Upper lobe of right lung (tissue), 1 donor: Measurements from ENCODE around the gene NKAPD1. TPM values are rescaled to one million over a fixed set of nuclear protein-coding genes. Genes with fewer than 3 reads are reported as not detected.

Source experiments
- ATAC-seq: fragments of 200-7000 bp; cut with Tn5 transposase; one replicate; pipeline ENCODE4 v1.9.1; 2020; ENCODE audit warnings: mild to moderate bottlenecking, moderate library complexity
- DNase-seq: peaks from one replicate; pipeline ENCODE4 v3.0.0-alpha.2; 2020
- H3K27ac ChIP-seq: fragments of 200-600 bp; one replicate; pipeline ENCODE4 v1.8.0; 2022
- H3K27me3 ChIP-seq: fragments of 200-600 bp; one replicate; pipeline ENCODE4 v1.8.0; 2022; ENCODE audit warnings: mild to moderate bottlenecking
- H3K36me3 ChIP-seq: fragments of 200-600 bp; one replicate; pipeline ENCODE4 v1.8.0; 2022
- H3K4me1 ChIP-seq: fragments of 200-600 bp; one replicate; pipeline ENCODE4 v1.8.0; 2022
- H3K4me3 ChIP-seq: fragments of 200-600 bp; one replicate; pipeline ENCODE4 v1.8.0; 2022; ENCODE audit warnings: mild to moderate bottlenecking
- H3K9me3 ChIP-seq: fragments of 200-600 bp; one replicate; pipeline ENCODE4 v1.8.0; 2022
- intact Hi-C: fragments of 100-400 bp; cut with DNase I; formaldehyde crosslinking; loops from one replicate; pipeline ENCODE4 v1.11.0; 2022
- total RNA-seq: library from RNA; stranded (reverse); fragmentation: NEBNext Ultra II Directional; extraction: Animal tissue kit (Norgen Biotek cat#: 25700); gene quantifications from one replicate; pipeline ENCODE4 v1.2.1, GENCODE V29; 2021
- TF ChIP-seq, protein P1 (sequence below): fragments of 200-600 bp; IDR thresholded peaks from one replicate; pipeline ENCODE4 v1.8.0; 2022; ENCODE audit warnings: antibody characterized with exemption
- donor health status: DM: no; HTN: yes; CAD: no; lungs with severe emphysema.

The NKAPD1 gene
- total RNA-seq, 1 donor from 2014 or later: 18.9 TPM

DNA sequence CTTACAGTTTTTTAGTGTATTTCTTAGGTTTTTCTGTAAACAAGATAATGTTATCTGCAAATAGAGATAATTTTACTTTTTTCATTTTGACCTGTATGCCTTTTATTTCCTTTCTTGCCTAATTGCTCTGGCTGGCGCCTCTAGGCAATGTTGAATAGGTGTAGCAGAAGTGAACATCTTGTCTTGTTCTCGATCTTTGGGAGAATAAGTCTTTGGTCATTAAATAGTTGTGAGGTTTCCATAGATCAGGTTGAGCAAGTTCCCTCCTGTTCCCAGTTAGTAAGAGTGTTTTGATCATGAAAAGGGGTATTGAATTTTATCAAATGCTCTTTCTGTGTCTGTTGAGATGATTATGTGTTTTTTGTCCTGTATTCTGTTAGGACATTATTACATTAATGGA, 24.3 kb upstream of the NKAPD1 start:
- Histone ChIP-seq H3K27ac (no peak overlapping the region), H3K9me3 (no peaks in the 10 kb centered on the region), H3K4me1 (no peaks in the 10 kb centered on the region), H3K27me3 (no peaks in the 10 kb centered on the region), H3K36me3 (peaks cover 86% of the 10 kb centered on the region), H3K4me3 (no peak overlapping the region)
- TF ChIP-seq, protein P1, sequence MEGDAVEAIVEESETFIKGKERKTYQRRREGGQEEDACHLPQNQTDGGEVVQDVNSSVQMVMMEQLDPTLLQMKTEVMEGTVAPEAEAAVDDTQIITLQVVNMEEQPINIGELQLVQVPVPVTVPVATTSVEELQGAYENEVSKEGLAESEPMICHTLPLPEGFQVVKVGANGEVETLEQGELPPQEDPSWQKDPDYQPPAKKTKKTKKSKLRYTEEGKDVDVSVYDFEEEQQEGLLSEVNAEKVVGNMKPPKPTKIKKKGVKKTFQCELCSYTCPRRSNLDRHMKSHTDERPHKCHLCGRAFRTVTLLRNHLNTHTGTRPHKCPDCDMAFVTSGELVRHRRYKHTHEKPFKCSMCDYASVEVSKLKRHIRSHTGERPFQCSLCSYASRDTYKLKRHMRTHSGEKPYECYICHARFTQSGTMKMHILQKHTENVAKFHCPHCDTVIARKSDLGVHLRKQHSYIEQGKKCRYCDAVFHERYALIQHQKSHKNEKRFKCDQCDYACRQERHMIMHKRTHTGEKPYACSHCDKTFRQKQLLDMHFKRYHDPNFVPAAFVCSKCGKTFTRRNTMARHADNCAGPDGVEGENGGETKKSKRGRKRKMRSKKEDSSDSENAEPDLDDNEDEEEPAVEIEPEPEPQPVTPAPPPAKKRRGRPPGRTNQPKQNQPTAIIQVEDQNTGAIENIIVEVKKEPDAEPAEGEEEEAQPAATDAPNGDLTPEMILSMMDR: no peak
- no peak for ATAC-seq
- intact Hi-C loops: no loop called here
- DNase-seq: no peak

DNA sequence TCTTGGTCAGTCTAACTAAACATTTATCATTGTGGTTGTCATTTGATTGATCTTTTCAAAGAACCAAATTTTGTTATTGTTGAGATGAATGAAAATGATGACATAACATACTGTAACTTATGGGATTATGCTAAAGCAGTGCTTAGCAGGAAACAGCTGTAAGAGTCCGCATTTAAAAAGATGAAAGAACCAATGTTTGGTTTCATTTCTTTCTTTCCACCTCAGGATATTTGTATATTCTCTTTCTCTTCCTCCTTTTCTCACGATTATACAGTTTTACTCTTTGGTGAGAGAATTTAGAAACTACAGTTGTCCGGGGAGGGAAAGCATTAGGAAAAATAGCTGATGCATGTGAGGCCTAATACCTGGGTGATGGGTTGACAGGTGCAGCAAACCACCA, 23.4 kb upstream of the NKAPD1 start:
- TF ChIP-seq, protein P1: no peak
- no peak overlapping the region for H3K27ac ChIP-seq
- DNase-seq (no peak), ATAC-seq (no peak)
- no peaks in the 10 kb centered on the region for H3K27me3 ChIP-seq
- intact Hi-C loops: no loop called here
- H3K4me3 ChIP-seq: no peak overlapping the region
- no peaks in the 10 kb centered on the region for H3K9me3 ChIP-seq
- no peaks in the 10 kb centered on the region for H3K4me1 ChIP-seq
- H3K36me3 ChIP-seq: peaks cover 83% of the 10 kb centered on the region

DNA sequence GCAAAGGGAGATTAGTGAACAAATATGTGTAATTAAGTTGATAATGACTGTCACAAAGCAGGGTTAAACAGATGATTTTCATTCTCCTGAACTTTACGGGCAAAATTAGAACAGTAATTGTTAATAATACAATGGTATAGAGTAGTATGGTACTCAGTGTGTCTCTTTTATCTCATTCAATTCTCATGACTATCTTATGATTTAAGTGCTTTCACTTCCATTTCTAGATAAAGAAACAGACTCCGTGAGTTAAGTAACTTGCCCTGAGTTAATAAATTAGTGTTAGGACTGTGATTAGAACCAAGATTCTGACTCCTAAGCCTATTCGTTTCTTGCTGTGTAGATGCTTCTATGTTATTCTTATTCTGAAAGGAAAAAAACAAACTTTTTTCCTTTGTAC, 22.3 kb upstream of the NKAPD1 start:
- TF ChIP-seq, protein P1: no peak
- DNase-seq (no peak), ATAC-seq (no peak)
- H3K27ac ChIP-seq: no peak overlapping the region
- H3K36me3 ChIP-seq: peaks cover 82% of the 10 kb centered on the region
- no peaks in the 10 kb centered on the region for H3K4me1 ChIP-seq
- no peaks in the 10 kb centered on the region for H3K27me3 ChIP-seq
- intact Hi-C loops: no loop called here
- no peak overlapping the region for H3K4me3 ChIP-seq
- no peaks in the 10 kb centered on the region for H3K9me3 ChIP-seq

DNA sequence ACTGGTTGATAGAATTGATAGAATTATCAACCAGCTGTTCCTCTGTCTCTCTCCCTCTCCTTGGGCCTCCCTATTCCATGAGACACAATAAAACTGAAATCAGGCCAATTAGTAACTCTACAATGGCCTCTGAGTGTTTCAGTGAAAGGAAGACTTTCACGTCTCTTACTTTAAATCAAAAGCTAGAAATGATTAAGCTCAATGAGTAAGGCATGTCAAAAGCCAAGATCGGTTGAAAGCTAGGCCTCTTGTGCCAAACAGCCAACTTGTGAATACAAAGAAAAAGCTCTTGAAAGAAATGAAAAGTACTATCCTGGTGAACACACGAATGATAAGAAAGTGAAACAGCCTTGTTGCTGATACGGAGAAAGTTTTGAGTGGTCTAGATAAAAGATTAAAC, 16.9 kb upstream of the NKAPD1 start:
- TF ChIP-seq, protein P1: no peak
- H3K4me3 ChIP-seq: no peak overlapping the region
- H3K27me3 ChIP-seq: no peaks in the 10 kb centered on the region
- intact Hi-C loops: no loop called here
- peaks cover 66% of the 10 kb centered on the region for H3K36me3 ChIP-seq
- H3K9me3 ChIP-seq: no peaks in the 10 kb centered on the region
- DNase-seq (no peak), ATAC-seq (no peak)
- H3K27ac ChIP-seq: no peak overlapping the region
- no peaks in the 10 kb centered on the region for H3K4me1 ChIP-seq

DNA sequence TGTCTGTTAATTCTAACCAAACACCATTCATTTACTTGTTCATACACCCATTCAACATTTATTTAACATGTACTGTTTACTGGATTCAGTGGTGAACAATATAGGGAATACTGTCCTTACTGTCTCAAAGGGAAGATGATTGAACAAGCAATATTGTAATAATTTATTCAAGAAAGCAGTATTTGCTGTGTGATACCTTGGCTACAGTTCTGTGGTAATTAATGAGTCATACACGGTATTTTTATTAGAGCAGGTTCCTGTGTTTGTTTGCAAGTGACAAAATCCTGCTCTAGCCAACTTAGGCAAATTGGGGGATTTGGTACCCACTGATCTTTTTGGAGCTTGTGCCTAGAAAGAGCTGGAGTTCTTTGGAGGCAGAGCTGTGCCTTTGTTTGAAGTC, 16.0 kb upstream of the NKAPD1 start:
- H3K4me1 ChIP-seq: no peaks in the 10 kb centered on the region
- DNase-seq (no peak), ATAC-seq (no peak)
- peaks cover 68% of the 10 kb centered on the region for H3K36me3 ChIP-seq
- H3K9me3 ChIP-seq: no peaks in the 10 kb centered on the region
- TF ChIP-seq, protein P1: no peak
- no peak overlapping the region for H3K4me3 ChIP-seq
- no peaks in the 10 kb centered on the region for H3K27me3 ChIP-seq
- H3K27ac ChIP-seq: no peak overlapping the region
- intact Hi-C loops: no loop called here

DNA sequence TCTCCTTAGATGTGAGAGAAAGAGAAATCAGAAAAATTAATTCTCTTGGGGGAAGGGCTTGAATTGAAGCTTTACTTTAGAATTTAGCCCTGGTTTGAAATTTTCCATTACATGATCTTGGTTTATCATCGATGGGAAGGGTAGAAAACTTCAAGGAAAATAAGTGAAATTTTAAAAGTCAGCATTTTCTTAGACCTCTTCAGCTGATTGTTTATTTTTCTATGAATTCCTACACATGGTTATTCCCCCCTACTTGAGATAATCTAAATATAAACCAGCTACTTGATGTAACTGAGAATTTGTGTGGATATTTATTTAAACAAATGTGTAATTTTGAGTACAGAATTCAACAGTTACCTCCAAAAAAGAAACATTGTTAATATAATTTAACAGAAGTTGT, 11.2 kb upstream of the NKAPD1 start:
- Histone ChIP-seq H3K27ac (no peak overlapping the region), H3K9me3 (no peaks in the 10 kb centered on the region), H3K36me3 (peaks cover 36% of the 10 kb centered on the region), H3K4me3 (no peak overlapping the region), H3K27me3 (no peaks in the 10 kb centered on the region), H3K4me1 (no peaks in the 10 kb centered on the region)
- no peak for DNase-seq
- intact Hi-C loops: no loop called here
- ATAC-seq: no peak
- TF ChIP-seq, protein P1: no peak
